Adrenal gland (tissue), 19 donors: ENCODE results near the gene ARHGAP6. TPM values are rescaled to one million over a fixed set of nuclear protein-coding genes. Genes with fewer than 3 reads are reported as not detected.
A peak's percentile ranks its signal among the peaks of the same experiment; 100 is the strongest.

ENCODE experiments used
- DNase-seq, 7 donors: peaks; one replicate each; pipeline ENCODE4 v3.0.0-alpha.2; 2019 to 2020
- H3K27ac ChIP-seq, 5 donors: fragments of 200-600 bp; sonication (generic) in 4 of 5; 1 replicate in 3 of 5; 2 replicates in 2 of 5; pipeline versions ENCODE4 v1.5.1 to v1.8.0; 2016 to 2020; ENCODE audit warnings: mild to moderate bottlenecking in 1 of 5
- H3K27me3 ChIP-seq: fragments of 200-600 bp; 2 replicates; pipeline ENCODE4 v1.8.0; 2021
- H3K36me3 ChIP-seq, 2 donors: fragments of 200-600 bp; replicated peaks in 1 of 2; 1 replicate in 1 of 2; 2 replicates in 1 of 2; pipeline versions ENCODE4 v1.5.1 to v1.8.0; 2018 to 2022
- H3K4me1 ChIP-seq, 2 donors: fragments of 200-600 bp; replicated peaks in 1 of 2; 1 replicate in 1 of 2; 2 replicates in 1 of 2; pipeline versions ENCODE4 v1.5.1 to v1.8.0; 2018 to 2021
- H3K4me3 ChIP-seq, 4 donors: fragments of 200-600 bp; sonication (generic) in 3 of 4; one replicate each; pipeline ENCODE4 v1.5.1; 2016 to 2018
- H3K9me3 ChIP-seq, 3 donors: fragments of 200-600 bp; sonication (generic) in 1 of 3; replicated peaks in 1 of 3; 1 replicate in 2 of 3; 2 replicates in 1 of 3; pipeline versions ENCODE4 v1.5.1 to v1.8.0; 2016 to 2021
- CTCF ChIP-seq, 6 experiments: fragments of 450-650 bp in 4 of 6; fragments of 200-600 bp in 2 of 6; sonication (generic) in 1 of 6; IDR thresholded peaks; 1 replicate in 5 of 6; 2 replicates in 1 of 6; pipeline versions ENCODE4 v1.5.1 to v1.8.0; 2016 to 2021; ENCODE audit warnings: antibody characterized with exemption in 6 of 6, mild to moderate bottlenecking in 2 of 6, moderate library complexity in 1 of 6
- POLR2A ChIP-seq, 2 donors: fragments of 450-650 bp; IDR thresholded peaks; one replicate each; pipeline ENCODE4 v1.6.1; 2017; ENCODE audit warnings: antibody characterized with exemption in 2 of 2, mild to moderate bottlenecking in 2 of 2, moderate library complexity in 1 of 2
- WGBS, 4 donors: extraction: QIAGEN DNeasy Blood & Tissue Kit in 2 of 4; methylation state at CpG; one replicate each; pipeline versions ENCODE4 v1.1.5 to v1.1.7; 2013 to 2017; 5-methylcytosine and 5-hydroxymethylcytosine counted together
- intact Hi-C, 2 donors: fragments of 100-400 bp; cut with DNase I; formaldehyde crosslinking; loops; one replicate each; pipeline versions ENCODE4 v1.14.1 to v1.15.0; 2022 to 2023
- long read RNA-seq, 10 donors: library from polyadenylated mRNA in 3 of 10; unstranded in 2 of 10; stranded (forward) in 1 of 10; transcript quantifications; one replicate each; pipeline ENCODE4 v2.0.0 and lab custom pipeline, GENCODE V29; 2021 to 2026
- polyA plus RNA-seq, 3 donors: library from polyadenylated mRNA; stranded (reverse); fragments of 200-250 nt in 2 of 3; fragments of 350-450 nt in 1 of 3; fragmentation: Illumina TruSeq in 1 of 3; extraction: RNeasy Lipid Tissue Mini Kit (QIAGEN cat#74804) in 1 of 3; gene quantifications; one replicate each; pipeline ENCODE4 v1.2.3, GENCODE V29; 2013 to 2014
- total RNA-seq, 9 donors: library from RNA; depleted of rRNA in 4 of 9; stranded (reverse); fragments of >200 nt in 4 of 9; fragments of 120-200 nt in 1 of 9; fragmentation: NEBNext Ultra II Directional in 1 of 9; extraction: Animal tissue kit (Norgen Biotek cat#: 25700) in 1 of 9; gene quantifications; one replicate each; pipeline versions ENCODE4 v1.1.0 to v1.2.4, GENCODE V29; 2013 to 2023
- donor health status: healthy with polysubstance abuse.
- donor health status: Bipolar disorder and iron deficiency.
- donor health status: DM: yes; HTN: yes; CAD: no.
- donor health status: DM: no; HTN: no; CAD: no.
- donor health status: DM: no; HTN: no; CAD: no.
- donor health status: DM: yes; HTN: yes; CAD: no.

The ARHGAP6 gene
- total RNA-seq (1 to 10 TPM in 8 of 9 donors, under 1 TPM in 1; 0.78 to 4.2 (median 3.0) TPM), polyA plus RNA-seq (1 to 10 TPM; 1.4 to 2.0 (median 1.7) TPM)
- long read RNA-seq, donor 1, result 0 reads
- long read RNA-seq, donor 2, result 0 reads
- long read RNA-seq, donor 3, result 0 reads
- long read RNA-seq, donor 4, partial matches to known transcripts, result 1 of 3 reads
- long read RNA-seq, donor 4, other reads (novel, unspliced or antisense), result 2 of 3 reads
- long read RNA-seq, donor 5, partial matches to known transcripts, result 0 of 4 reads
- long read RNA-seq, donor 5, other reads (novel, unspliced or antisense), result 1 of 4 reads
- long read RNA-seq, donor 6, partial matches to known transcripts, result 2 of 3 reads
- long read RNA-seq, donor 6, other reads (novel, unspliced or antisense), result 1 of 3 reads
- long read RNA-seq, donor 7, result 0 reads
- long read RNA-seq, donor 8, result 0 reads
- long read RNA-seq, donor 9, result 0 reads
- long read RNA-seq, donor 10, partial matches to known transcripts, result 0 of 1 reads
- long read RNA-seq, donor 10, other reads (novel, unspliced or antisense), result 0 of 1 reads

DNA sequence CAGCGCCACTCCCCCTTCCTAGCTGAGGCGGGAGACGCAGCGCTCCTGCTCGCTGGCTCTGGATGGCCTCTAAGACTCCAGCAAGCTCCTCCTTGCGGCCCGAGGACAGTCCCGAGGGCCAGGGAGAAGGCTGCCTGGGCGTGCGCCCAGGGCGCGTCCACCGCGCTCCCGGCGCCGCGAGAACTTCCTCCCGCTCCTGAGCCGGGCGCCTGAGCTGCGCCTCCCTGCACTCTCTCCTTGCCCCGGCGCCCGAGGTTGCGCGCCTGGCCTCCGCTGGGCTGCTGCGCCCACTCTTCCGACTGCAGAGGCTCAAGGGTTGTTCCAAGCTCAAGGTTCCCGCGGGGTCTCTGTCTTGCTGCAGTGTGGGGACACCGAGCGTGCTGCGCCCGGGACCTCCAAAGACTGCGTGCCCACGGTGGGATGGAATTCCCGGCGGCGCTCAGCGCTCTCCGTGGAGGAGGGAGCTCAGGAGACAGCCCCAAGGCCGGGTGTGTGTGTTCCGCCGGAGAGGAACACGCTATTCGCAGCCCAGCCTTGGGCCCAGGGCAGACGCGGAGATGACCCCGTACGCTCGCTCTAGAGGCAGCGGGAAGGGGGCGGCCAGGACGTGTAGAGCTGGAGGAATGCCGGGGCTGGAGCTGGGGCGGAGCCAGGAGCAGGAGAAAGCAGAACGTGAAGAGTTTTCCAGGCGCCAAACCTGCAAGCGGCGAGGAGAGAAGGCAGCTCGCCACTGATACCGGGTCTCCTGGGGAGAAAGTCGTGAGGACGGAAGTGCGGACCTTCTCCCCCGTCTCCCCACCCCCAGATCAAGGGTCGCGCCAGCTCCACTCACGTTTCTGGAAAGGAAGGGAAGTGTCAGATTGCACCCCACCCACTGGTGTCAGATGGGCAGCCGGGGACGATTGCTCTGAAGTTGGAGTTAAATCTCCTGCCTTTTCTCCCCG lies at the start of gene ARHGAP6:
Gene ARHGAP6, minus strand, starts transcription at position 753 of the 944 bp plus-strand sequence. CDS start 1,092 bp downstream, outside the sequence.
- intact Hi-C loops, result no loop called here
- peak within 1 kb of the TSS in 1 of 4 donors; percentile 45 for H3K4me3 ChIP-seq
- H3K4me1 ChIP-seq, result no peaks in the 10 kb centered on the region
- no peak for DNase-seq
- peaks cover 43% of the 10 kb centered on the region for H3K27me3 ChIP-seq
- no peaks in the 10 kb centered on the region for H3K36me3 ChIP-seq
- H3K9me3 ChIP-seq, result no peaks in the 10 kb centered on the region
- H3K27ac ChIP-seq, result no peak within 1 kb of the TSS
- WGBS, 4 donors, result 0 to 28% (median 11%) methylated on average over 2 to 74 of the region's 74 CpGs
- TF ChIP-seq CTCF (IDR thresholded peaks at IDR 0.05) (no peak), POLR2A (IDR thresholded peaks at IDR 0.05) (no peak)

DNA sequence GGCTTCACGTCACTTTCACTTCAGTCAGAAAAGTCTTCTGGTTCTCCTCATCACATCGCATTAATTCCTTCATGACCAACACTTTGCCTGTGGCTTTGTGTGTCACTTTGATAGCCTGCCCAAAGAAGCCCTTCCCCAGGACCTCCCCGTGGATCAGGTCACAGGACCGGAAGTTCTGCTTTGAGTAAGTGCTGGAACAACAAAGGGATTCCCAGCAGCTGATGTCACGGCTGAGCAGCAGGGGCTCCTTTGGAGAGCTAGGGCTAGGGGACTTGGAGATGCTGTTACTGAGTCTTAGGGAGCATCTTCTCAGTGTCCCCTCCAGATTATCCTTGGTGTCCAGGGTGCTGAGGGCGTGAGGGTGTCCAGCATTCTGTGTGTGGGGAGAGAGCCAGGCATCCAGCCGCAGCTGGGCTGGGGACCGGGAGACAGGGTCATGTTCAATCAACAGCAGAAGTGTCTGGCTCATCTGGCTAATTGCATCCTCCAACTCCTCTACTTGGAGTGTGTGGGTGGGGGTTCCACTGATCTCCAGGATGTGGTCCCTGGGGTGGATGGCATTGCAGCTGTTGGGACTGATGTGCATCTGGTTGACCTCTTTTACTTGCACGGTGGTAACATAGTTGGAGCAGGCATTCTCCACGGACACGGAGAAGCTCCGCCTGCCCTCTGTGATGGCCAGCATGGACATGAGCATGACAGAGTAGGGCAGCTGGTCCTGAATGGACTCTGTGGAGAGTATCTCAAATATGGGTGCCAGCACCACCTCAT lies 39.2 kb upstream of the ARHGAP6 start:
- H3K4me1 ChIP-seq, result no peaks in the 10 kb centered on the region
- H3K9me3 ChIP-seq, result no peaks in the 10 kb centered on the region
- intact Hi-C loops, result no loop called here
- no peak overlapping the region for H3K27ac ChIP-seq
- H3K36me3 ChIP-seq, result no peaks in the 10 kb centered on the region
- H3K4me3 ChIP-seq, result no peak overlapping the region
- WGBS, 4 donors, result 56 to 71% (median 69%) methylated on average over 6 to 12 of the region's 12 CpGs
- no peak for DNase-seq
- peaks cover 11% of the 10 kb centered on the region for H3K27me3 ChIP-seq
- TF ChIP-seq POLR2A (IDR thresholded peaks at IDR 0.05), result no peak
- no peak for TF ChIP-seq CTCF (IDR thresholded peaks at IDR 0.05)

- DNase-seq, result no peak
- no peak for TF ChIP-seq POLR2A (IDR thresholded peaks at IDR 0.05)
- no peak for TF ChIP-seq CTCF (IDR thresholded peaks at IDR 0.05)
Measured at GRCh38 chrX:11703855-11704254, 38.1 kb upstream of the ARHGAP6 start.

More at GRCh38 chrX:11703855-11704254, 38.1 kb upstream of the ARHGAP6 start:
- H3K9me3 ChIP-seq, result no peaks in the 10 kb centered on the region
- peaks cover 11% of the 10 kb centered on the region for H3K27me3 ChIP-seq
- 78 to 82% (median 79%) methylated on average over 1 to 10 of the region's 10 CpGs for WGBS, 4 donors
- no peaks in the 10 kb centered on the region for H3K4me1 ChIP-seq
- no peaks in the 10 kb centered on the region for H3K36me3 ChIP-seq
- intact Hi-C loops, result no loop called here
- no peak overlapping the region for H3K27ac ChIP-seq
- H3K4me3 ChIP-seq, result no peak overlapping the region
